Tibial artery (tissue), 4 donors: Measurements from ENCODE around the gene PRM2.

Experiments
- DNase-seq, 2 donors: peaks; one replicate each; pipeline ENCODE4 v3.0.0-alpha.2; 2019
- H3K27ac ChIP-seq, 2 donors: fragments of 200-600 bp; sonication (generic) in 1 of 2; 1 replicate in 1 of 2; 2 replicates in 1 of 2; pipeline ENCODE4 v1.5.1; 2018 to 2019; ENCODE audit warnings: mild to moderate bottlenecking in 1 of 2
- H3K27me3 ChIP-seq, 2 donors: fragments of 200-600 bp; sonication (generic) in 1 of 2; one replicate each; pipeline versions ENCODE4 v1.5.1 to v1.6.0; 2016 to 2019
- H3K36me3 ChIP-seq, 3 donors: fragments of 200-600 bp; sonication (generic) in 2 of 3; one replicate each; pipeline ENCODE4 v1.5.1; 2016 to 2019; ENCODE audit warnings: mild to moderate bottlenecking in 2 of 3
- H3K4me1 ChIP-seq, 4 donors: fragments of 200-600 bp; sonication (generic) in 2 of 4; 1 replicate in 3 of 4; 2 replicates in 1 of 4; pipeline ENCODE4 v1.5.1; 2016 to 2019
- H3K4me3 ChIP-seq, 2 donors: fragments of 200-600 bp; sonication (generic) in 1 of 2; 1 replicate in 1 of 2; 2 replicates in 1 of 2; pipeline ENCODE4 v1.5.1; 2018 to 2019; ENCODE audit warnings: mild to moderate bottlenecking in 2 of 2
- H3K9me3 ChIP-seq, 3 donors: fragments of 200-600 bp; sonication (generic) in 1 of 3; one replicate each; pipeline ENCODE4 v1.5.1; 2016 to 2019
- CTCF ChIP-seq, 2 experiments: fragments of 200-600 bp in 1 of 2; fragments of 450-650 bp in 1 of 2; IDR thresholded peaks; one replicate each; pipeline ENCODE4 v1.5.1; 2017 to 2019; ENCODE audit warnings: antibody characterized with exemption in 2 of 2, mild to moderate bottlenecking in 1 of 2, moderate library complexity in 1 of 2
- intact Hi-C: fragments of 100-400 bp; cut with DNase I; formaldehyde crosslinking; loops from one replicate; pipeline ENCODE4 v1.15.0; 2023; ENCODE audit warnings: low total_unique reads

PRM2 gene

GRCh38 chr16:11238272-11239202 lies 37.7 kb downstream of the PRM2 start:
- no peaks in the 10 kb centered on the region for H3K4me1 ChIP-seq
- H3K36me3 ChIP-seq, result no peaks in the 10 kb centered on the region
- no peaks in the 10 kb centered on the region for H3K27me3 ChIP-seq
- no peaks in the 10 kb centered on the region for H3K9me3 ChIP-seq
- TF ChIP-seq CTCF (IDR thresholded peaks at IDR 0.05), result no peak
- H3K27ac ChIP-seq, result no peak overlapping the region
- no peak for DNase-seq
- no peak overlapping the region for H3K4me3 ChIP-seq
- intact Hi-C loops, result no loop called here

GRCh38 chr16:11236461-11237254 lies 39.6 kb downstream of the PRM2 start:
- no peak for TF ChIP-seq CTCF (IDR thresholded peaks at IDR 0.05)
- Histone ChIP-seq H3K9me3 (no peaks in the 10 kb centered on the region), H3K4me1 (peaks cover 0 to 6% (median 0%) of the 10 kb centered on the region in 4 donors), H3K27ac (no peak overlapping the region), H3K4me3 (no peak overlapping the region), H3K36me3 (no peaks in the 10 kb centered on the region), H3K27me3 (peaks cover 0 to 3% of the 10 kb centered on the region in 2 donors)
- no peak for DNase-seq
- intact Hi-C loops, result no loop called here

- Histone ChIP-seq H3K9me3 (no peaks in the 10 kb centered on the region), H3K36me3 (no peaks in the 10 kb centered on the region), H3K27me3 (peaks cover 0 to 3% of the 10 kb centered on the region in 2 donors), H3K4me3 (no peak overlapping the region), H3K27ac (no peak overlapping the region), H3K4me1 (peaks cover 0 to 6% (median 0%) of the 10 kb centered on the region in 4 donors)
- TF ChIP-seq CTCF (IDR thresholded peaks at IDR 0.05), result no peak
- intact Hi-C loops, result no loop called here
- no peak for DNase-seq
These were observed 40.6 kb downstream of the PRM2 start for GRCh38 chr16:11235703-11235991.

GRCh38 chr16:11234884-11235702 lies 41.2 kb downstream of the PRM2 start:
- no peak overlapping the region for H3K4me3 ChIP-seq
- no peak for TF ChIP-seq CTCF (IDR thresholded peaks at IDR 0.05)
- no peak overlapping the region for H3K27ac ChIP-seq
- DNase-seq, result no peak
- intact Hi-C loops, result no loop called here
- H3K4me1 ChIP-seq, result peaks cover 0 to 8% (median 0%) of the 10 kb centered on the region in 4 donors
- peaks cover 0 to 3% of the 10 kb centered on the region in 2 donors for H3K27me3 ChIP-seq
- no peaks in the 10 kb centered on the region for H3K36me3 ChIP-seq
- no peaks in the 10 kb centered on the region for H3K9me3 ChIP-seq

- H3K27me3 ChIP-seq, result peaks cover 0 to 3% of the 10 kb centered on the region in 2 donors
- H3K27ac ChIP-seq, result no peak overlapping the region
- intact Hi-C loops, result no loop called here
- H3K4me1 ChIP-seq, result peaks cover 0 to 9% (median 0%) of the 10 kb centered on the region in 4 donors
- no peak for DNase-seq
- H3K36me3 ChIP-seq, result no peaks in the 10 kb centered on the region
- H3K4me3 ChIP-seq, result no peak overlapping the region
- TF ChIP-seq CTCF (IDR thresholded peaks at IDR 0.05), result no peak
- H3K9me3 ChIP-seq, result no peaks in the 10 kb centered on the region
These were observed 42.4 kb downstream of the PRM2 start for GRCh38 chr16:11233727-11234376.
